ENCODE measurements around the gene GPR37.

DNA sequence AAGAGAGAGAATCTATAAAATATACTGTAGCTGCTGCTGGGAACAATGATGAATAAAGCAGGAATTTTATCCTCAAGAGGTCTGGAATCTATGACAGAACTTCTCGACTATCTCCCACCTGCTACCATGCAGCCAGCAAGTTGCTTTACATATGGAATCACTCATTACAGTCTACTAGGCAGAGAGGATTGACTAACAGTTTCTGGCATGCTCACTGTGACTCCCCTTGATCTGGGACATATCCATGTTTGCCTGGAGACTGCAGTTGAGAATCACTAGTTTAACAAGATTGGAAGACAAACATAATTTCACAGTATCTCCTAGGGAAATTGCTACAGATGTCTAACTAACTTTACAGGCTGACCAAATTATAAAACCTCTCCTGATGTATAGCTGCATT lies 13.3 kb downstream of the GPR37 start:
- TF ChIP-seq EP300 (IDR thresholded peaks at IDR 0.05; ENCODE audit: borderline replicate concordance in 1 of 2, low read depth in 1 of 2, low read length in 1 of 2) (no peak), CTCF (IDR thresholded peaks at IDR 0.05) (no peak), RCOR1 (IDR thresholded peaks at IDR 0.05; ENCODE audit: low read length) (no peak), GABPA (IDR thresholded peaks at IDR 0.05; ENCODE audit: low read depth) (no peak), REST (IDR thresholded peaks at IDR 0.05; ENCODE audit: low read depth, low read length) (no peak)
- TF ChIP-seq, protein P1, sequence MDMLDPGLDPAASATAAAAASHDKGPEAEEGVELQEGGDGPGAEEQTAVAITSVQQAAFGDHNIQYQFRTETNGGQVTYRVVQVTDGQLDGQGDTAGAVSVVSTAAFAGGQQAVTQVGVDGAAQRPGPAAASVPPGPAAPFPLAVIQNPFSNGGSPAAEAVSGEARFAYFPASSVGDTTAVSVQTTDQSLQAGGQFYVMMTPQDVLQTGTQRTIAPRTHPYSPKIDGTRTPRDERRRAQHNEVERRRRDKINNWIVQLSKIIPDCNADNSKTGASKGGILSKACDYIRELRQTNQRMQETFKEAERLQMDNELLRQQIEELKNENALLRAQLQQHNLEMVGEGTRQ (IDR thresholded peaks at IDR 0.05; ENCODE audit: borderline replicate concordance, low read depth, low read length) = no peak

Data from SK-N-SH (cell line).